ENCODE measurements around the gene PIK3R6.

The PIK3R6 gene

GRCh38 chr17:8894202-8894671 is 26.8 kb upstream of the PIK3R6 start:
- no peaks in the 10 kb centered on the region for H3K9me3 ChIP-seq (ENCODE audit: control insufficient read depth in 2 of 2, low read length in 2 of 2)
- H3K36me3 ChIP-seq (ENCODE audit: control insufficient read depth in 2 of 2, insufficient read depth in 2 of 2, low read length in 2 of 2), result peaks cover 0 to 5% of the 10 kb centered on the region in 2 donors
- no peak overlapping the region for H3K9ac ChIP-seq (ENCODE audit: low read depth in 1 of 2, low read length in 2 of 2)
- H3K4me1 ChIP-seq (ENCODE audit: control insufficient read depth in 2 of 2, insufficient read depth in 2 of 2, low read length in 2 of 2), result peaks cover 0 to 10% of the 10 kb centered on the region in 2 donors
- H3K27ac ChIP-seq (ENCODE audit: low read depth in 2 of 2, low read length in 2 of 2), result no peak overlapping the region
- H3K27me3 ChIP-seq (ENCODE audit: control insufficient read depth in 2 of 2, insufficient read depth in 2 of 2, low read length in 2 of 2), result peaks cover 0 to 5% of the 10 kb centered on the region in 2 donors
- no peak overlapping the region for H3K4me3 ChIP-seq (ENCODE audit: low read length in 2 of 2)

DNA sequence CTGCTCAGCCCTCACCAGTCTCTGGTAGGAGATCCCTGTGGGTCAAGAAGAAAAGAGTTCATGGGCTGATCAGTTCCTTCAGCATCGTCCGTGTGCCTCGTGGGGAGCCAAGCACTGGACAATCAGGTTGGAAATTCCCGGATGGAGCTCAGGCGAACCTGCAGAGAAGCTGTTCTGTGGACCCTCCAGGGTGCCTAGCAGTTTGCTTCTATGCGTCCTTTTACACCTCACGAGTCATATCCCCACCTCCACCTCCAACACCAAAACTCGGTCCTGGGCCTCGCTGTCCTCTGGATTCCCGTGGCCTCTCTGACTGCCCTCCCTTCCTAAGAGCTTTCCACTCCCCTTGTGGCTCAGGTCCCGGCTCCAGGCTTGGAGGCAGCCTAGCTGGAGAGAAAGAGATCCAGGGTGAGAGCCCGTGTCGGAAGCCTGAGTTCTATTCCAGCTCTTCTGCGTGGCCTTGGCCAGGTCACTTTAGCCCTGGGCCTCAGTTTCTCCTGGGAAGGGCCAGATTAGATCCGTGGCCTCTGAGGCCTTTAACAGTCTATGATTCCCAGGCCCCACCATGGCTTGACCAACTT is 26.2 kb upstream of the PIK3R6 start:
- peaks cover 0 to 5% of the 10 kb centered on the region in 2 donors for H3K36me3 ChIP-seq (ENCODE audit: control insufficient read depth in 2 of 2, insufficient read depth in 2 of 2, low read length in 2 of 2)
- no peak overlapping the region for H3K4me3 ChIP-seq (ENCODE audit: low read length in 2 of 2)
- H3K27me3 ChIP-seq (ENCODE audit: control insufficient read depth in 2 of 2, insufficient read depth in 2 of 2, low read length in 2 of 2), result peaks cover 0 to 5% of the 10 kb centered on the region in 2 donors
- no peak overlapping the region for H3K27ac ChIP-seq (ENCODE audit: low read depth in 2 of 2, low read length in 2 of 2)
- H3K9ac ChIP-seq (ENCODE audit: low read depth in 1 of 2, low read length in 2 of 2), result no peak overlapping the region
- H3K4me1 ChIP-seq (ENCODE audit: control insufficient read depth in 2 of 2, insufficient read depth in 2 of 2, low read length in 2 of 2), result peaks cover 0 to 7% of the 10 kb centered on the region in 2 donors
- H3K9me3 ChIP-seq (ENCODE audit: control insufficient read depth in 2 of 2, low read length in 2 of 2), result no peaks in the 10 kb centered on the region

GRCh38 chr17:8893059-8893458 is 25.6 kb upstream of the PIK3R6 start:
- Histone ChIP-seq H3K27ac (ENCODE audit: low read depth in 2 of 2, low read length in 2 of 2) (no peak overlapping the region), H3K9ac (ENCODE audit: low read depth in 1 of 2, low read length in 2 of 2) (no peak overlapping the region), H3K9me3 (ENCODE audit: control insufficient read depth in 2 of 2, low read length in 2 of 2) (no peaks in the 10 kb centered on the region), H3K36me3 (ENCODE audit: control insufficient read depth in 2 of 2, insufficient read depth in 2 of 2, low read length in 2 of 2) (peaks cover 0 to 5% of the 10 kb centered on the region in 2 donors), H3K4me1 (ENCODE audit: control insufficient read depth in 2 of 2, insufficient read depth in 2 of 2, low read length in 2 of 2) (peaks cover 0 to under 1% of the 10 kb centered on the region in 2 donors), H3K27me3 (ENCODE audit: control insufficient read depth in 2 of 2, insufficient read depth in 2 of 2, low read length in 2 of 2) (peaks cover 0 to 5% of the 10 kb centered on the region in 2 donors), H3K4me3 (ENCODE audit: low read length in 2 of 2) (no peak overlapping the region)

- Histone ChIP-seq H3K27ac (ENCODE audit: low read depth in 2 of 2, low read length in 2 of 2) (no peak overlapping the region), H3K4me3 (ENCODE audit: low read length in 2 of 2) (no peak overlapping the region), H3K9me3 (ENCODE audit: control insufficient read depth in 2 of 2, low read length in 2 of 2) (no peaks in the 10 kb centered on the region), H3K27me3 (ENCODE audit: control insufficient read depth in 2 of 2, insufficient read depth in 2 of 2, low read length in 2 of 2) (peaks cover 0 to 5% of the 10 kb centered on the region in 2 donors), H3K36me3 (ENCODE audit: control insufficient read depth in 2 of 2, insufficient read depth in 2 of 2, low read length in 2 of 2) (peaks cover 0 to 5% of the 10 kb centered on the region in 2 donors), H3K9ac (ENCODE audit: low read depth in 1 of 2, low read length in 2 of 2) (no peak overlapping the region), H3K4me1 (ENCODE audit: control insufficient read depth in 2 of 2, insufficient read depth in 2 of 2, low read length in 2 of 2) (no peaks in the 10 kb centered on the region)
Observed at GRCh38 chr17:8892338-8892690, 24.8 kb upstream of the PIK3R6 start.

DNA sequence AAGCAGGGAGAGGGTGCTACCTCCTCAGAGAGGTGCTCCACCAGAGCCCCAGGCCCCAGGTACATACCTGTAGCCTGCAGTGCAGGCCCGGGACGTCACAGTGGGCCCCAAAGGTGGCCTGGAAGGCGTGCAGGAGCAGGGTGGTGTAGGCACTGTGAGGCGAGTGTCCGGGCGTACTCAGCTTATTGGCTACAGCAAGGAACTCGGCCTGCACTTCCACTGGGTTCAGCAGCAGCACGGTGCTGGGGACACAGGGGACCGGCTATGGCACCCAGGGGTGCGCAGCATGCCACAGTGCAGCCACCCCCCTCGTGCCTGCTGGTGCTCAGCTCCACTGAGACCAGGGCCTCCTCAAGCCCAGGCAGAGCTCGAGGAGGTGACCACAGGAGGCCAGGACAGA is 23.2 kb upstream of the PIK3R6 start:
- Histone ChIP-seq H3K9ac (ENCODE audit: low read depth in 1 of 2, low read length in 2 of 2) (no peak overlapping the region), H3K9me3 (ENCODE audit: control insufficient read depth in 2 of 2, low read length in 2 of 2) (no peaks in the 10 kb centered on the region), H3K27ac (ENCODE audit: low read depth in 2 of 2, low read length in 2 of 2) (no peak overlapping the region), H3K4me1 (ENCODE audit: control insufficient read depth in 2 of 2, insufficient read depth in 2 of 2, low read length in 2 of 2) (no peaks in the 10 kb centered on the region), H3K4me3 (ENCODE audit: low read length in 2 of 2) (no peak overlapping the region), H3K27me3 (ENCODE audit: control insufficient read depth in 2 of 2, insufficient read depth in 2 of 2, low read length in 2 of 2) (peaks cover 0 to 5% of the 10 kb centered on the region in 2 donors), H3K36me3 (ENCODE audit: control insufficient read depth in 2 of 2, insufficient read depth in 2 of 2, low read length in 2 of 2) (peaks cover 0 to 5% of the 10 kb centered on the region in 2 donors)

GRCh38 chr17:8889458-8890210 is 22.2 kb upstream of the PIK3R6 start:
- no peak overlapping the region for H3K9ac ChIP-seq (ENCODE audit: low read depth in 1 of 2, low read length in 2 of 2)
- peaks cover 0 to 5% of the 10 kb centered on the region in 2 donors for H3K36me3 ChIP-seq (ENCODE audit: control insufficient read depth in 2 of 2, insufficient read depth in 2 of 2, low read length in 2 of 2)
- H3K9me3 ChIP-seq (ENCODE audit: control insufficient read depth in 2 of 2, low read length in 2 of 2), result no peaks in the 10 kb centered on the region
- H3K27me3 ChIP-seq (ENCODE audit: control insufficient read depth in 2 of 2, insufficient read depth in 2 of 2, low read length in 2 of 2), result no peaks in the 10 kb centered on the region
- no peaks in the 10 kb centered on the region for H3K4me1 ChIP-seq (ENCODE audit: control insufficient read depth in 2 of 2, insufficient read depth in 2 of 2, low read length in 2 of 2)
- H3K4me3 ChIP-seq (ENCODE audit: low read length in 2 of 2), result no peak overlapping the region
- no peak overlapping the region for H3K27ac ChIP-seq (ENCODE audit: low read depth in 2 of 2, low read length in 2 of 2)

DNA sequence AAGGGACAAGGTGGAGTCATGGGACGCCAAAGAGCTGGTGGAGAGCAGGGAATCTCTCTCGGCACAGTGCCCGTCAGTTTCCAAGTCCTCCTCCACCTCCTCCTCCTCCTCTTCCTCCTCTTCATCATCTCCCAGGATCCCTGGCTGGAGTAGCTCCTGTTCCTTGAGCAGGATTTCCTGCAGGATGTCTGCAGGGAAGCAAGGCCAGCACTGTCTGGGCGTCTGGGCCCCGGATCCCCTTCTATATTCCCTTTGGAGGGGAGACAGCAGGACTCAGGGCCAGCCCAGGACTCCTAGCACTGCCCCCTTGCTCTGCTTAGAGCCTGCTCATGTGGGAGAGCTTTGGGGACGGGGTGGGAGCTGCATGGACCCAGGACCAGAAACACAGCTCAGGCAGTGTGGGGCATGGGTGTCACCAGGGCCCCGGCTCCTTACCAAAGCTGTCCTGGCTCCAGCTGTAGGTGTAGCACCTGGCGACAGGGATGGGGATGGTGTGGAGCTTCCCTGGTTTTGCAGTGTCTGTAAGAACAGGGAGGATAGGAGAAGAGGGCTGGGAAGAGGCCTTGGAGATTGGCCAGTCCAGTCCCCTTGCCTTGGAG is 21.3 kb upstream of the PIK3R6 start:
- Histone ChIP-seq H3K4me3 (ENCODE audit: low read length in 2 of 2) (no peak overlapping the region), H3K27me3 (ENCODE audit: control insufficient read depth in 2 of 2, insufficient read depth in 2 of 2, low read length in 2 of 2) (no peaks in the 10 kb centered on the region), H3K9ac (ENCODE audit: low read depth in 1 of 2, low read length in 2 of 2) (no peak overlapping the region), H3K4me1 (ENCODE audit: control insufficient read depth in 2 of 2, insufficient read depth in 2 of 2, low read length in 2 of 2) (no peaks in the 10 kb centered on the region), H3K9me3 (ENCODE audit: control insufficient read depth in 2 of 2, low read length in 2 of 2) (no peaks in the 10 kb centered on the region), H3K27ac (ENCODE audit: low read depth in 2 of 2, low read length in 2 of 2) (no peak overlapping the region), H3K36me3 (ENCODE audit: control insufficient read depth in 2 of 2, insufficient read depth in 2 of 2, low read length in 2 of 2) (peaks cover 0 to 6% of the 10 kb centered on the region in 2 donors)

DNA sequence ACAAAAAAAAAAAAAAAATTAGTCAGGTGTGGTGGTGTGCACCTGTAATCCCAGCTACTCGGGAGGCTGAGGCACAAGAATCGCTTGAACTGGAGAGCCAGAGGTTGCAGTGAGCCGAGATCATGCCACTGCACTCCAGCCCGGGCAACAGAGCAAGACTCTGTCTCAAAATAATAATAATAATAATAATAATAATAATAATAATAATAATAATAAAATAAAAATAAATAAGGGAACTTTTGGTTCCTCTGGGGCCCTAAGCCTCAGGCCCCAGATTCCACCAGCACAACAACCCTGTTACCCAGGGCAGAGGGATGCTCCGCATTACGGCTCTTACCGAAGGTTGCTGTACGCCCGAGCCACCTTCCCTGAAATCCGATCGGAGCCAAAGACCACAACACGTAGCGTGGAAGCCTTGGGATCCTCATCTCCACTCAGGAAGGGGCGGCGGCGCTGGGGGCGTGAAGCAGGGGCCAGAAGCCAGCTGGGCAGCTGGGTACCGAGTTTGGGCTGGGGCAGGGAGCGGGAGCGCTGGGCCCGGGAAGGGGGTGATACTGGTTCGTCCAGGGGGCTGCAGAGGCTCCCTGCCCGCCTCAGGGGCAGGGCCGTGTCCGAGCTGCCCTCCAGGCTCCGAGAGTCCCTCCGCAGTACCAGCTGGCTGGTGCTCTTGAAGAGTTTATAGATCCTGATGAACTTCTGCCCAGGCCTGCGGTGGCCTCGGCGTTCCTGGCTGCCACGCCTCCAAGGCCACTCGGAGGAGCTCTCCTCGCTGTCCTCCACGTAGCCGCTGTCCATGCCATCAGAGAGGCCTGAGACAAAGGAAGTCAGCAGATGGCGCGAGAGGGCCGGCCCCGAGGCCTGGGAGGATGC is 20.6 kb upstream of the PIK3R6 start:
- Histone ChIP-seq H3K4me3 (ENCODE audit: low read length in 2 of 2) (no peak overlapping the region), H3K27me3 (ENCODE audit: control insufficient read depth in 2 of 2, insufficient read depth in 2 of 2, low read length in 2 of 2) (no peaks in the 10 kb centered on the region), H3K4me1 (ENCODE audit: control insufficient read depth in 2 of 2, insufficient read depth in 2 of 2, low read length in 2 of 2) (no peaks in the 10 kb centered on the region), H3K27ac (ENCODE audit: low read depth in 2 of 2, low read length in 2 of 2) (no peak overlapping the region), H3K36me3 (ENCODE audit: control insufficient read depth in 2 of 2, insufficient read depth in 2 of 2, low read length in 2 of 2) (peaks cover 0 to 7% of the 10 kb centered on the region in 2 donors), H3K9ac (ENCODE audit: low read depth in 1 of 2, low read length in 2 of 2) (no peak overlapping the region), H3K9me3 (ENCODE audit: control insufficient read depth in 2 of 2, low read length in 2 of 2) (no peaks in the 10 kb centered on the region)

DNA sequence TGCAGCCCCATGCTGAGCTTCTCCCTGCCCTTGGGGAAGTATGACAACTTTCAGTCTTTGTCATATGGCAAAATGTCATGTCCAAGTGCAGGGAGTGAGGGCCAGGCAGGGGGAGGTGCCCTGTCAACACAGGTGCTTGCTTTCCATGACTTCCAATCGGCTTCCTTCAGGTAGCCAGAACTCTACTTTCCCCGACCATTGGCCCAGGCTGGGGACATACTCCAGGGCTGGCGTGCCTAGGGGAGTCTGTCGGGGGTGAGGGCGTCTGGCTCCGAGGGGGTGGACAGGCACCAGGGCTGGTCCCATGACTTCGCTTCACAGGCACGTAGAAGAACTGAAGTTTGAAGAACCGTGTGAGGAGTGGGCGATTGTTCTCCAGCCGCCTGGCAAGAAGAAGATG is 19.8 kb upstream of the PIK3R6 start:
- Histone ChIP-seq H3K27ac (ENCODE audit: low read depth in 2 of 2, low read length in 2 of 2) (no peak overlapping the region), H3K9me3 (ENCODE audit: control insufficient read depth in 2 of 2, low read length in 2 of 2) (no peaks in the 10 kb centered on the region), H3K4me3 (ENCODE audit: low read length in 2 of 2) (no peak overlapping the region), H3K9ac (ENCODE audit: low read depth in 1 of 2, low read length in 2 of 2) (no peak overlapping the region), H3K36me3 (ENCODE audit: control insufficient read depth in 2 of 2, insufficient read depth in 2 of 2, low read length in 2 of 2) (peaks cover 0 to 7% of the 10 kb centered on the region in 2 donors), H3K4me1 (ENCODE audit: control insufficient read depth in 2 of 2, insufficient read depth in 2 of 2, low read length in 2 of 2) (no peaks in the 10 kb centered on the region), H3K27me3 (ENCODE audit: control insufficient read depth in 2 of 2, insufficient read depth in 2 of 2, low read length in 2 of 2) (no peaks in the 10 kb centered on the region)
